GM06990 (cell line): ENCODE measurements around the gene STAT3.

Experiments
- DNase-seq: peaks from one replicate; pipeline ENCODE4 v3.0.0-alpha.2; 2011; ENCODE audit not compliant: insufficient read length; ENCODE audit errors: extremely low read depth
- H3K27me3 ChIP-seq: replicated peaks from 2 replicates; pipeline ENCODE4 v1.6.0; 2011; ENCODE audit warnings: low read length; ENCODE audit not compliant: control insufficient read depth, insufficient read depth
- H3K36me3 ChIP-seq: 2 replicates; pipeline ENCODE4 v1.5.1; 2011; ENCODE audit warnings: low read length; ENCODE audit not compliant: control insufficient read depth, insufficient read depth
- H3K4me3 ChIP-seq: replicated peaks from 2 replicates; pipeline ENCODE4 v1.5.1; 2011; ENCODE audit warnings: low read depth, mild to moderate bottlenecking, control low read depth, low read length
- TF ChIP-seq, protein P1 (sequence below): IDR thresholded peaks from 2 replicates; pipeline ENCODE4 v1.5.1; 2011; ENCODE audit warnings: low read length, control low read depth, mild to moderate bottlenecking, inconsistent platforms; ENCODE audit not compliant: insufficient read depth, poor library complexity, severe bottlenecking

Gene STAT3

GRCh38 chr17:42347198-42347597, 41.0 kb downstream of the STAT3 start:
- DNase-seq = no peak
- H3K36me3 ChIP-seq = peaks cover 3% of the 10 kb centered on the region
- TF ChIP-seq, protein P1, sequence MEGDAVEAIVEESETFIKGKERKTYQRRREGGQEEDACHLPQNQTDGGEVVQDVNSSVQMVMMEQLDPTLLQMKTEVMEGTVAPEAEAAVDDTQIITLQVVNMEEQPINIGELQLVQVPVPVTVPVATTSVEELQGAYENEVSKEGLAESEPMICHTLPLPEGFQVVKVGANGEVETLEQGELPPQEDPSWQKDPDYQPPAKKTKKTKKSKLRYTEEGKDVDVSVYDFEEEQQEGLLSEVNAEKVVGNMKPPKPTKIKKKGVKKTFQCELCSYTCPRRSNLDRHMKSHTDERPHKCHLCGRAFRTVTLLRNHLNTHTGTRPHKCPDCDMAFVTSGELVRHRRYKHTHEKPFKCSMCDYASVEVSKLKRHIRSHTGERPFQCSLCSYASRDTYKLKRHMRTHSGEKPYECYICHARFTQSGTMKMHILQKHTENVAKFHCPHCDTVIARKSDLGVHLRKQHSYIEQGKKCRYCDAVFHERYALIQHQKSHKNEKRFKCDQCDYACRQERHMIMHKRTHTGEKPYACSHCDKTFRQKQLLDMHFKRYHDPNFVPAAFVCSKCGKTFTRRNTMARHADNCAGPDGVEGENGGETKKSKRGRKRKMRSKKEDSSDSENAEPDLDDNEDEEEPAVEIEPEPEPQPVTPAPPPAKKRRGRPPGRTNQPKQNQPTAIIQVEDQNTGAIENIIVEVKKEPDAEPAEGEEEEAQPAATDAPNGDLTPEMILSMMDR = no peak
- H3K4me3 ChIP-seq = no peak overlapping the region
- no peaks in the 10 kb centered on the region for H3K27me3 ChIP-seq

GRCh38 chr17:42346481-42346880, 41.8 kb downstream of the STAT3 start:
- Histone ChIP-seq H3K36me3 (peaks cover 3% of the 10 kb centered on the region), H3K4me3 (no peak overlapping the region), H3K27me3 (no peaks in the 10 kb centered on the region)
- TF ChIP-seq, protein P1 = no peak
- DNase-seq = no peak

GRCh38 chr17:42345396-42346073, 42.7 kb downstream of the STAT3 start:
- DNase-seq = no peak
- H3K36me3 ChIP-seq = peaks cover 3% of the 10 kb centered on the region
- TF ChIP-seq, protein P1 = no peak

GRCh38 chr17:42342242-42343008, 45.8 kb downstream of the STAT3 start:
- DNase-seq = no peak
- peaks cover 5% of the 10 kb centered on the region for H3K36me3 ChIP-seq
- H3K4me3 ChIP-seq = no peak overlapping the region

More at GRCh38 chr17:42345396-42346073, 42.7 kb downstream of the STAT3 start:
- Histone ChIP-seq H3K4me3 (no peak overlapping the region), H3K27me3 (no peaks in the 10 kb centered on the region)

GRCh38 chr17:42341568-42341967, 46.7 kb downstream of the STAT3 start:
- TF ChIP-seq, protein P1 = no peak
- no peak for DNase-seq
- Histone ChIP-seq H3K36me3 (peaks cover 5% of the 10 kb centered on the region), H3K27me3 (no peaks in the 10 kb centered on the region), H3K4me3 (no peak overlapping the region)

More at GRCh38 chr17:42342242-42343008, 45.8 kb downstream of the STAT3 start:
- H3K27me3 ChIP-seq = no peaks in the 10 kb centered on the region
- TF ChIP-seq, protein P1 = no peak
